OCI-LY1 (cell line): ENCODE data around the gene CHRNA3.

Source experiments
- H2AFZ ChIP-seq: fragments of 200-600 bp; sonication (generic), shearing (Covaris generic); 2 replicates; pipeline ENCODE4 v1.6.0; 2014; ENCODE audit warnings: antibody characterized with exemption, mild to moderate bottlenecking, low read length
- H3F3A ChIP-seq: fragments of 200-600 bp; sonication (generic), shearing (Covaris generic); 2 replicates; pipeline ENCODE4 v1.6.0; 2014; ENCODE audit warnings: mild to moderate bottlenecking, antibody characterized with exemption, low read length, moderate library complexity; ENCODE audit not compliant: insufficient read depth
- H3K27ac ChIP-seq: fragments of 200-600 bp; sonication (generic); 2 replicates; pipeline ENCODE4 v1.5.1; 2014; ENCODE audit warnings: low read length, mixed run types, mild to moderate bottlenecking, low read depth; ENCODE audit not compliant: poor library complexity, severe bottlenecking
- H3K27me3 ChIP-seq: fragments of 200-600 bp; sonication (generic); 2 replicates; pipeline ENCODE4 v1.6.0; 2014; ENCODE audit warnings: antibody characterized with exemption, mild to moderate bottlenecking, low read length, moderate library complexity; ENCODE audit not compliant: insufficient read depth
- H3K36me3 ChIP-seq: fragments of 200-600 bp; sonication (generic); 2 replicates; pipeline ENCODE4 v1.6.1; 2014; ENCODE audit warnings: mild to moderate bottlenecking, antibody characterized with exemption, low read length, moderate library complexity, mixed read lengths; ENCODE audit not compliant: insufficient read depth
- H3K4me1 ChIP-seq: fragments of 200-600 bp; sonication (generic); 2 replicates; pipeline ENCODE4 v1.5.1; 2014; ENCODE audit warnings: mild to moderate bottlenecking, low read length, moderate library complexity; ENCODE audit not compliant: insufficient read depth, severe bottlenecking
- H3K4me2 ChIP-seq: fragments of 200-600 bp; sonication (generic), shearing (Covaris generic); 2 replicates; pipeline ENCODE4 v1.6.1; 2014; ENCODE audit warnings: low read length
- H3K4me3 ChIP-seq: fragments of 200-600 bp; sonication (generic); 2 replicates; pipeline ENCODE4 v1.5.1; 2014; ENCODE audit warnings: low read length, low read depth, mild to moderate bottlenecking, mixed read lengths; ENCODE audit not compliant: poor library complexity, severe bottlenecking
- H3K79me2 ChIP-seq: fragments of 200-600 bp; shearing (Covaris generic); 2 replicates; pipeline ENCODE4 v1.6.1; 2016; ENCODE audit warnings: mixed run types, low read length, mixed read lengths; ENCODE audit not compliant: insufficient read depth
- H3K9ac ChIP-seq: fragments of 200-600 bp; sonication (generic), shearing (Covaris generic); 2 replicates; pipeline ENCODE4 v1.6.1; 2014; ENCODE audit warnings: mild to moderate bottlenecking, low read length, mixed read lengths
- H3K9me2 ChIP-seq: fragments of 200-600 bp; sonication (generic), shearing (Covaris generic); 2 replicates; pipeline ENCODE4 v1.6.1; 2014; ENCODE audit warnings: low read depth, mild to moderate bottlenecking, low read length, mixed read lengths
- H3K9me3 ChIP-seq: fragments of 200-600 bp; shearing (Covaris generic); 2 replicates; pipeline ENCODE4 v1.6.1; 2014; ENCODE audit warnings: low read length, mixed read lengths
- H4K20me1 ChIP-seq: fragments of 200-600 bp; sonication (generic), shearing (Covaris generic); 2 replicates; pipeline ENCODE4 v1.6.0; 2016; ENCODE audit warnings: mild to moderate bottlenecking, low read length; ENCODE audit not compliant: insufficient read depth
- CTCF ChIP-seq: fragments of 200-600 bp; sonication (generic), shearing (Covaris generic); IDR thresholded peaks from 2 replicates; pipeline ENCODE4 v1.5.1; 2017; ENCODE audit warnings: mild to moderate bottlenecking, antibody characterized with exemption, low read length, moderate library complexity, mixed read lengths
- EZH2 ChIP-seq: fragments of 200-600 bp; sonication (generic), shearing (Covaris generic); IDR thresholded peaks from 2 replicates; pipeline ENCODE4 v1.8.0; 2017; ENCODE audit warnings: borderline replicate concordance, mixed run types, mild to moderate bottlenecking, antibody characterized with exemption, low read length, moderate library complexity, mixed read lengths

CHRNA3 gene

DNA sequence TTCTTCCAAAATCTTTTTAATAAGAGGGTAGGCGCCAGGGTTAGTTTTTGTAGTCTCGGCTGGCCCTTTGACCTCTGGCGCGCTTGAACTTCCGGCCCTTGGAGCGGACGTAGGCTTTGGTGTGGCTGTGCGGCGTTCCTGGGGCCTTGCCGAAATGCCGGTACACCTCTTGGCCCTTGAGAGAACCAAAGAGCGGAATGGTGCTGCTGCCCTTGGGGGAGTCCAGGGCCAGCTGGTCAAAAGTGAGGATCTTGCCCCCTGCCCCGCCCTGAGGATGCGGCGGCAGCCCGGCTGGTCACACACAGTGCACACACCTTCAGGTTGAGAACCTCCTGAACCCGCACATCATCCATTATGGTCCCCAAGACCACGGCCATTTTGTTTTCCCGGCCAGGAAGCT lies 40.2 kb upstream of the CHRNA3 start:
- Histone ChIP-seq H3K4me2 (no peak overlapping the region), H3K27ac (no peak overlapping the region), H3K9ac (no peak overlapping the region), H2AFZ (no peak overlapping the region), H3K9me2 (no peaks in the 10 kb centered on the region), H3K9me3 (no peaks in the 10 kb centered on the region), H3K36me3 (no peaks in the 10 kb centered on the region), H3K4me1 (no peaks in the 10 kb centered on the region), H3K27me3 (no peaks in the 10 kb centered on the region; the same call in 1 of the 2 replicates), H3K79me2 (no peaks in the 10 kb centered on the region), H3K4me3 (no peak overlapping the region), H3F3A (no peaks in the 10 kb centered on the region), H4K20me1 (no peaks in the 10 kb centered on the region)
- no peak for TF ChIP-seq EZH2
- no peak for TF ChIP-seq CTCF

DNA sequence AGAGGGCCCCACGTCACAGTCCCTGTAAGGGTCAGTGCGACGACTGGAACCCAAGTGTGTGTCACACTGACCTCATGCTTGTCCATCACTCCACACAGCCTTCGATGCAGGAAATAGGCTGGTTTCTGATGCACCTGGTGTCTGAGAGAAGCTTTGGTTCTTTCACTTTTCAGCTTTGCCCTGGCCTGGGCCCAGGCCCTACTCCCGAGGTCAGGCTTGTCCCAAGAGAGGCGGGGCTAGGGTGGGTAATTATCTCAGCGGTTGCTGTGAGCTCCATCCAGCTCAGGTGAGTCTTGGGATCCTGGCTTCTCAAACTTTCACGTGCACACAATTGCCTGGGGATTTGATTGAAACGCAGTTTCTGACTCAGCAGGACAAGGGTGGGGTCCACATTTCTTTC lies 39.8 kb upstream of the CHRNA3 start:
- H3K27me3 ChIP-seq: no peaks in the 10 kb centered on the region; the same call in 1 of the 2 replicates
- no peaks in the 10 kb centered on the region for H3K79me2 ChIP-seq
- H3K4me2 ChIP-seq: no peak overlapping the region
- H3K4me1 ChIP-seq: no peaks in the 10 kb centered on the region
- no peak overlapping the region for H3K9ac ChIP-seq
- no peaks in the 10 kb centered on the region for H3K36me3 ChIP-seq
- no peak overlapping the region for H3K27ac ChIP-seq
- no peaks in the 10 kb centered on the region for H3K9me3 ChIP-seq
- no peak overlapping the region for H2AFZ ChIP-seq
- H3K4me3 ChIP-seq: no peak overlapping the region
- H3F3A ChIP-seq: no peaks in the 10 kb centered on the region
- TF ChIP-seq CTCF: no peak
- no peak for TF ChIP-seq EZH2
- no peaks in the 10 kb centered on the region for H4K20me1 ChIP-seq
- no peaks in the 10 kb centered on the region for H3K9me2 ChIP-seq

GRCh38 chr15:78658823-78659222 lies 38.0 kb upstream of the CHRNA3 start:
- no peaks in the 10 kb centered on the region for H3K79me2 ChIP-seq
- no peak overlapping the region for H3K4me2 ChIP-seq
- no peaks in the 10 kb centered on the region for H4K20me1 ChIP-seq
- H3K9me2 ChIP-seq: no peaks in the 10 kb centered on the region
- H3K27ac ChIP-seq: no peak overlapping the region
- TF ChIP-seq CTCF (no peak), EZH2 (no peak)
- no peaks in the 10 kb centered on the region for H3F3A ChIP-seq
- H3K27me3 ChIP-seq: no peaks in the 10 kb centered on the region; the same call in 1 of the 2 replicates
- no peaks in the 10 kb centered on the region for H3K36me3 ChIP-seq
- H2AFZ ChIP-seq: no peak overlapping the region
- H3K4me1 ChIP-seq: no peaks in the 10 kb centered on the region
- H3K9ac ChIP-seq: no peak overlapping the region
- no peaks in the 10 kb centered on the region for H3K9me3 ChIP-seq
- no peak overlapping the region for H3K4me3 ChIP-seq
